Kidney epithelial cell (primary cell): ENCODE results near the gene CPLX1. TPM values are rescaled to one million over a fixed set of nuclear protein-coding genes. Genes with fewer than 3 reads are reported as not detected.

Experiments used
- DNase-seq: peaks from one replicate; pipeline ENCODE4 v3.0.0-alpha.2; 2010; ENCODE audit warnings: low read depth
- H3K27me3 ChIP-seq: 2 replicates; pipeline ENCODE4 v1.6.0; 2011; ENCODE audit warnings: low read length; ENCODE audit not compliant: control insufficient read depth, insufficient read depth
- H3K36me3 ChIP-seq: 2 replicates; pipeline ENCODE4 v1.5.1; 2011; ENCODE audit warnings: low read length; ENCODE audit not compliant: control insufficient read depth, insufficient read depth
- H3K4me3 ChIP-seq: 2 replicates; pipeline ENCODE4 v1.5.1; 2011; ENCODE audit warnings: low read depth, mild to moderate bottlenecking, control low read depth, low read length
- total RNA-seq: library from RNA; depleted of rRNA; stranded (reverse); fragments of >200 nt; gene quantifications from 2 replicates; pipeline ENCODE4 v1.2.3, GENCODE V29; 2015
- TF ChIP-seq, protein P1 (sequence below): IDR thresholded peaks from 2 replicates; pipeline ENCODE4 v1.5.1; 2011; ENCODE audit warnings: mild to moderate bottlenecking, moderate library complexity, low read length, control low read depth, inconsistent platforms; ENCODE audit not compliant: insufficient read depth, poor library complexity, severe bottlenecking

The CPLX1 gene
- total RNA-seq, 1 donor from 2014 or later = 0.17 TPM

DNA sequence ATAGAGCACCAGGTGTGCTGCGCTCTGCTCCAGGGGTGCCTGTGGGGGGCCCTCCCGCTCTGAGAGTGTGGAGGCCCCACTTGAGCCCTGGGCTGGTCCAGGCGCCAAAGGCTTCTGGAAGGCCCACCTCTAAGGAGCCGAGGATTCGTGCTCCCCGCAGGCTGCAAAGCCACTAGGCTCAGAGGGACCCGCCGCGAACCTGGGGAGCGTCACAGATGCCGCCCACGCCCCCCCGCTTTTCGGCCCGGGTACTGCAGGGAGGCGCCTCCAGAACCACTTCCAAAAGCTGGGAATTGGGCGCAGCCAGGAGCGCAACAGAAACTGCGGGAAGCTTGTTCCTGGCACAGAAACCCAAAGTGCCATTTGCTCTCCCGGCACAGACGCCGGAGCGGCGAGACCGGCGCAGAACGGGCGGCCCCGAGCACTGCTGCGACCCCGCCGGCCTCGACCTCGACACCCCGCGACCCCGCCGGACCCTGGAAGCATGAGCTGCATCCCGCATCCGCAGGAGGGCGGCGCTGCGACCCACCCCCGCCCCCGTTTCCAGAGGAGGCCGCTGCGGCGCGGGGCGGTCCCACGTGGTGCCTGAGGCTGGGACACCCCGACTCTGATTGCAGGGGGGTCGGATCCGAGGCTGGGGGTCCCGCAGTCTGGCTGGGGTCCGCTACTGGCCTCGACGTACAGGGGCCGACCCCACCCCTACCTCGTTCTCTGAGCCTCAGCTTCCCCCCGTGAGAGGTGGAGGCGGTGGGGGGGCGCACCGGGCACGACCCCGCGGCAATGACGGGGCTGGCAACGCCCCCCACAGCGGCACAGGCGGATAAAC is 30.8 kb downstream of the CPLX1 start:
- Histone ChIP-seq H3K36me3 (no peaks in the 10 kb centered on the region), H3K4me3 (no peak overlapping the region), H3K27me3 (peaks cover 60% of the 10 kb centered on the region)
- no peak for DNase-seq
- TF ChIP-seq, protein P1, sequence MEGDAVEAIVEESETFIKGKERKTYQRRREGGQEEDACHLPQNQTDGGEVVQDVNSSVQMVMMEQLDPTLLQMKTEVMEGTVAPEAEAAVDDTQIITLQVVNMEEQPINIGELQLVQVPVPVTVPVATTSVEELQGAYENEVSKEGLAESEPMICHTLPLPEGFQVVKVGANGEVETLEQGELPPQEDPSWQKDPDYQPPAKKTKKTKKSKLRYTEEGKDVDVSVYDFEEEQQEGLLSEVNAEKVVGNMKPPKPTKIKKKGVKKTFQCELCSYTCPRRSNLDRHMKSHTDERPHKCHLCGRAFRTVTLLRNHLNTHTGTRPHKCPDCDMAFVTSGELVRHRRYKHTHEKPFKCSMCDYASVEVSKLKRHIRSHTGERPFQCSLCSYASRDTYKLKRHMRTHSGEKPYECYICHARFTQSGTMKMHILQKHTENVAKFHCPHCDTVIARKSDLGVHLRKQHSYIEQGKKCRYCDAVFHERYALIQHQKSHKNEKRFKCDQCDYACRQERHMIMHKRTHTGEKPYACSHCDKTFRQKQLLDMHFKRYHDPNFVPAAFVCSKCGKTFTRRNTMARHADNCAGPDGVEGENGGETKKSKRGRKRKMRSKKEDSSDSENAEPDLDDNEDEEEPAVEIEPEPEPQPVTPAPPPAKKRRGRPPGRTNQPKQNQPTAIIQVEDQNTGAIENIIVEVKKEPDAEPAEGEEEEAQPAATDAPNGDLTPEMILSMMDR = no peak

DNA sequence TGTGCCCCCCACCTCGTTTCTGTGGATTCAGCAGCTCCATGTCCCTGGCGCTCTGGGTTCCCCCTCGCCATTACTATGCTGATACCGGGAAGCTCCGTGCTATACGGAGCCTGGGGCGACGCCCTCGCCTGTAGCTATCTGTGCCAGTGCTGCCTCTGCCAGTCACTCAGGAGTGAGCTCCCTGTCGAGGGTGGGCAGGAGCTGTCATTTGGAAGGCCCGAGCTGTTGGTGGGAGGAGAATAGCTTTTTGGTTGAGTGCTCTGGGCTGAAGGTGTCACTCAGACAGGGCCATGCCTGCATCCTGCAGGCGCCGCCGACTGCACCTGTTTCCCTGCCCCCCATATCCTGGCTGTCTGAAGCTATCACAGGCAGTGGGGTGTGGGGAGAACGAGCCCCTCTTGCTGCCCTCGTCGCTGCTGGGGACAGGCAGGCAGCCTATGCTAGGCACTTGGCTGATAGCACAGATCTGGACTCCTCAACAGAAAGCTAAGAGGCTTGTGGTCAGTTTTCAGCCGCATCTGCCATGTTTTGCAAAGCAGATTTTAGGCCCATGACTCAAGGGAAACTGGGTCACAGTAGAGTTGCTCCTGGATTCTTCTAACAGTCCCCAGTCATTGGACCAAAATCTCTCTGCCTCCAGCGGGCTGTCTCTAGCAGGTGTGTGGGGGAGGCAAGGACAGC is 31.8 kb downstream of the CPLX1 start:
- Histone ChIP-seq H3K36me3 (no peaks in the 10 kb centered on the region), H3K27me3 (peaks cover 63% of the 10 kb centered on the region), H3K4me3 (no peak overlapping the region)
- DNase-seq = no peak
- TF ChIP-seq, protein P1 = no peak

DNA sequence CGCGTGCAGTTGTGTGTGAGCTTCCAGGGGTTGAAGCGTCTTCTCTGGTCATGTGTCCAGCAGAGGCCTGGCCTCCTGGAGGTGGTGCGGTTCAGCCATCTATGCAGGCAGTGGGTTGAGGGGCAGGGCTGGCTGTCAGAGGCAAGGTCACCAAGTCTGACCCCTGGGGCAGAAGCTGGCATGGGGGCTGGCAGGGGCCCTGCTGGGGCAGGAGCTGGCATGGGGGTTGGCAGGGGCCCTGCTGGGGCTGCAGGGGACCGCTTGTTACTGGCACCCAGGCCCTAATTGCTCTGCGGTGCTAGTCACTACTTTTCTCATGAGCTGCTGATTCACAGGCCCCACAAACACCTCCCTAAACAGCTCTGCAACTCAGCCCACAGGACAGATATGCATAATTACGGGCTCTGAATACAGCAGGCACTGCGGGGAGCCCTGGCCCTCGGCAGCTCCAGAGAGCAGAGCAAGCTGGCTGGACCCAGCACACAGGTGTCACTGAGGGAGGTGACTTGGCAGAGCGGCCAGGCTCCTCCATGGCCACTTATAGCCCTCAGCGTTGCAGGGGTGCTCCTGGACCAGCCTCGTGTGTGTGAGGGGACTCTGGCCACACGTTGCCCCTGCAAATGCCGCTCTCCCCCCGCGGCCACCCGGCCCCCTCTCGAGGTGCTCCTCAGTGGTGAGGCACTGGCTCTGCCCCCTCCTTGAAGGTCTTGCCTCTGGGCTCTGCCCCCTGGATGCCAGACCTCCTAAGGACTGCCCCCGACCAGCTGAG is 32.7 kb downstream of the CPLX1 start:
- H3K4me3 ChIP-seq = no peak overlapping the region
- TF ChIP-seq, protein P1 = no peak
- no peaks in the 10 kb centered on the region for H3K36me3 ChIP-seq
- peaks cover 70% of the 10 kb centered on the region for H3K27me3 ChIP-seq
- DNase-seq = no peak

DNA sequence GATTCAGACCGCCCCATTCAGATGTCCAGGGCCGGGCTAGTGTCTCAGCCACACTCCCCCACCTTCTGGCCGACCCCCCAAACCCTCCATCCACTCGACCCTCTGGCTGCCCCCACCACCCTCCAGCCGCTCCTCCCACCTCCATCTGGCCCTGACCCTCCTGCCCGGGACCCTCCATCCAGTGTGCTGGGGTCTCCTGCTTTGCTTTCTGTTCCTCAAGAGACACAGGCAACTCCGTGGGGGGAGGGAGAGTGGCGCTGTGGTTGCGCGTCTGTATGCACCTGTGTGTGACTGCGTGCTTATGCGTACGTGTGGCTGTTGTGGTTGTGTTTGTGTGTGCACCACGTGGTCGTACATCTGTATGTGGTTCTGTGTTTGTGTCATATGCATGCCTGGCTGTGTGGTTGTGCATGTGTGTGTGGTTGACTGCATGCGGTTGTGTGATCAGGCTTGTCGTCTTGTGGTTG is 33.3 kb downstream of the CPLX1 start:
- Histone ChIP-seq H3K4me3 (no peak overlapping the region), H3K27me3 (peaks cover 73% of the 10 kb centered on the region), H3K36me3 (no peaks in the 10 kb centered on the region)
- TF ChIP-seq, protein P1 = no peak
- no peak for DNase-seq

DNA sequence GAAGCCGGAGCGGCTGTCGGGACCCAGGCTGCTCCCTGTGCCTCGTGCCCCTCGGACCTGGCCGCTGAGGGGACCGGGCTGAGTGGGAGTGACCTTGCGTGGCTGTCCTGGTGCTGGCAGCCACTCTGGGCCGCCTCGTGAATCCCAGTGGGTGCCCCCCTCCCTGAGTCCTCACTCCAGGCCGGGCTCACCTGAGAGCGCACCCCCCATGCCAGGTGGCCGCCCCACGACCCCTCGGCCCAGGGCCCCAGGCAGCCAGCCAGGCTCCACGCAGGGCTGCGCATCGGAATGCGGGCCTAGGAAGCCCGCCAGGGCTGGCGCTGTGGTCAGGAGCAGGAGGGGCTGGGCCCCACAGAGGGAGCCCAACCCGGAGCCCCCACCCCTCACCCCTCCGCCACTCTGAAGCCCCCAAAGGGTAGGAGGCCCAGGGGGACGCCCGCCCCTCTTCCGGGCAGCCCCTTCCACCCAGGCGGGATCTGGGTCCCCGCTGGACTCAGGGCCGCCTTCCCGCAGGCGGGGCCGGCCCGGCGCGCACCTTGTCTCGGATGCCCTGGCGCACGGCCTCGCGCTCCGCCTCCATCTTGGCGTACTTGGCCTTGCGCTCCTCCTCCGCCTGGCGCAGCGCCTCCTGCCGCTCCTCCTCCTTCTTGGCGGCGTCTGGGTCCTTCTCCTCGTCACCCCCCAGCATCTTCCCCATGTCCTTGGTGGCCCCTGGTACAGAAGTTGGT is 33.9 kb downstream of the CPLX1 start:
- no peak overlapping the region for H3K4me3 ChIP-seq
- no peak for DNase-seq
- TF ChIP-seq, protein P1 = no peak
- H3K36me3 ChIP-seq = no peaks in the 10 kb centered on the region
- H3K27me3 ChIP-seq = peaks cover 79% of the 10 kb centered on the region
